ENCODE measurements around the gene CIAO2B. TPM values are rescaled to one million over a fixed set of nuclear protein-coding genes. Genes with fewer than 3 reads are reported as not detected.
"Not testable (repeated sequence)": the region's sequence is repeated elsewhere in the genome, so short reads cannot be mapped to it uniquely, and the experiment has no call there.

Gene CIAO2B
- total RNA-seq, 4 donors from 2014 or later, result 189 to 338 (median 264) TPM

DNA sequence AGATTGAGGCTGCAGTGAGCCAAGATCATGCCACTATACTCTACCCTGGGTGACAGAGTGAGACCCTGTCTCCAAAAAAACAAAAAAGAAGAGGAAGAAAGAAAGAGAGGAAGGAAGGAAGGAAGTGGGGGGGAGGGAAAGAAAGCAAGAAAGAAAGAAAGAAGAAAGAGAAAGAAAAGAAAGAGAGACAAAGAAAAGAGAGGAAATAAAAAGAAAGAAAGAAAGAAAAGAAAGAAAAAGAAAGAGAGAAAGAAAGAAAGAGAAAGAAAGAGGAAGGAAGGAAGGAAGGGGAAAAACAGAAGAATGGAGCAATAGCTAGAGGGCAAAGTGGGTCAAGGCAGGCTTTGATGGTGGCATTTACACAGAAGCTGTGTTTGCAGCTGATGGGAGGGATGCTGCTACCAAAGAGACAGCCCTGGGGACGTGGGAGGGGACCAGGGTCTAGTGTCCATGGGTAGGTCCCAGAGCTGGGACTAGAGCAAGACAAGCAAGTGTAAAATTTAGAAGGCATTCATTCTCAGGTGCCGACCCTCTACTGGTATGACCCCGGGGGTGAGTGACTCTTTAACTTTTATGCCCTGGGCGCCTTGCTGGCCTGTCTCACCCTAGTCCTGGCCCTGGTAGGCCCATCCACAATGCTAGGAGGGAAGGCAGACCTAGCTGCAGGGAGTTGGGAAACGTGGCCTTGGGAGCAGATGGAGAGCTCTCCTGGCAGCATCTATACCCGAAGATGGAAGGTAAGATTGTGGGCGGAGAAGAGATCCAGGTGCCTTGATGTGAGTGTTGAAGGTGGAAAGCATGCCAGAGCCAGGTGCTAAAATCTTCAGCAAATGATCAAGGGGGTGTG is 24.9 kb upstream of the CIAO2B start:
- ATAC-seq, result no peak
- in situ Hi-C loops (cut with MboI; ENCODE audit: low sequenced_read_pairs in 4 of 4), result no loop called here

DNA sequence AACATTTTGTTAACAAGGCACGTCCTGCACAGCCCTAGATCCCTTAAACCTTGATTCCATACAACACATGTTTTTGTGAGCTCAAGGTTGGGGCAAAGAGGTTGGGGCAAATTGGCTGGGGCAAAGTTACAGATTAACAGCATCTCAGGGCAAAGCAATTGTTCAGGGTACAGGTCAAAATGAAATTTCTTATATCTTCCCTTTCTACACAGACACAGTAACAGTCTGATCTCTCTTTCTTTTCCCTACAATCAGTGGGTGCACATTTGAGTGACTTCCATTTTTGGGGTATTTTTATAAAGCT is 21.9 kb upstream of the CIAO2B start:
- H3K36me3 ChIP-seq; H3K4me3 ChIP-seq; H3K27me3 ChIP-seq; in situ Hi-C loops (cut with MboI; ENCODE audit: low sequenced_read_pairs in 4 of 4); H3K27ac ChIP-seq; ATAC-seq; DNase-seq; H3K9me3 ChIP-seq; intact Hi-C loops (cut with DNase I; ENCODE audit: low total_unique reads): not testable (repeated sequence)
- peaks cover 45 to 53% of the 10 kb centered on the region in 2 donors for H3K4me1 ChIP-seq

More for the DNA sequence above, 24.9 kb upstream of the CIAO2B start:
- Histone ChIP-seq H3K4me1 (peaks cover 25 to 28% of the 10 kb centered on the region in 2 donors), H3K9me3 (no peaks in the 10 kb centered on the region), H3K4me3 (no peak overlapping the region), H3K27ac (peak overlapping the region; percentile 38 to 71 (median 41)), H3K36me3 (peaks cover 0 to 14% of the 10 kb centered on the region in 2 donors), H3K27me3 (no peaks in the 10 kb centered on the region)
- no peak for DNase-seq
- no peak for TF ChIP-seq POLR2A (IDR thresholded peaks at IDR 0.05)
- TF ChIP-seq, protein P1, sequence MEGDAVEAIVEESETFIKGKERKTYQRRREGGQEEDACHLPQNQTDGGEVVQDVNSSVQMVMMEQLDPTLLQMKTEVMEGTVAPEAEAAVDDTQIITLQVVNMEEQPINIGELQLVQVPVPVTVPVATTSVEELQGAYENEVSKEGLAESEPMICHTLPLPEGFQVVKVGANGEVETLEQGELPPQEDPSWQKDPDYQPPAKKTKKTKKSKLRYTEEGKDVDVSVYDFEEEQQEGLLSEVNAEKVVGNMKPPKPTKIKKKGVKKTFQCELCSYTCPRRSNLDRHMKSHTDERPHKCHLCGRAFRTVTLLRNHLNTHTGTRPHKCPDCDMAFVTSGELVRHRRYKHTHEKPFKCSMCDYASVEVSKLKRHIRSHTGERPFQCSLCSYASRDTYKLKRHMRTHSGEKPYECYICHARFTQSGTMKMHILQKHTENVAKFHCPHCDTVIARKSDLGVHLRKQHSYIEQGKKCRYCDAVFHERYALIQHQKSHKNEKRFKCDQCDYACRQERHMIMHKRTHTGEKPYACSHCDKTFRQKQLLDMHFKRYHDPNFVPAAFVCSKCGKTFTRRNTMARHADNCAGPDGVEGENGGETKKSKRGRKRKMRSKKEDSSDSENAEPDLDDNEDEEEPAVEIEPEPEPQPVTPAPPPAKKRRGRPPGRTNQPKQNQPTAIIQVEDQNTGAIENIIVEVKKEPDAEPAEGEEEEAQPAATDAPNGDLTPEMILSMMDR (IDR thresholded peaks at IDR 0.05 in 4 of 5, conservative IDR thresholded peaks at IDR 0.05 in 1 of 5), result no peak
- intact Hi-C loops (cut with DNase I; ENCODE audit: low total_unique reads), result no loop called here

DNA sequence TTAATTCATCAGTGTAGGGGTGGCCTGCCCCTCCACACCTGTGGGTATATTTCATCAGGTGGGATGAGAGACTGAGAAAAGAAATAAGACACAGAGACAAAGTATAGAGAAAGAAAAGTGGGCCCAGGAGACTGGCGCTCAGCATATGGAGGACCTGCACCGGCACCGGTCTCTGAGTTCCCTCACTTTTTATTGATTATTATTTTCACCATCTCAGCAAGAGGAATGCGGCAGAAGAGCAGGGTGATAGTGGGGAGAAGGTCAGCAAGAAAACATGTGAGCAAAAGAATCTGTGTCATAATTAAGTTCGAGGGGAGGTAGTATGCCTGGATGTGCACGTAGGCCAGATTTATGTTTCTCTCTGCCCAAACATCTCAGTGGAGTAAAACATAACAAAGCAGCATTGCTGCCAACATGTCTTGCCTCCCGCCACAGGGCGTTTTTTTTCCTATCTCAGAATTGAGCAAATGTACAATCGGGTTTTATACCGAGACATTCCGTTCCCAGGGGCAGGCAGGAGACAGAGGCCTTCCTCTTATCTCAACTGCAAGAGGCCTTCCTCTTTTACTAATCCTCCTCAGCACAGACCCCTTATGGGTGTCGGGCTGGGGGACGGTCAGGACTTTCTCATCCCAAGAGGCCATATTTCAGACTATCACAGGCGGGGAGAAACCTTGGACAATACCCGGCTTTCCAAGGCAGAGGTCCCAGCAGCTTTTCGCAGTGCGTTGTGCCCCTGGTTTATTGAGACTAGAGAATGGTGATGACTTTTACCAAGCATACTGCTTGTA is 21.4 kb upstream of the CIAO2B start:
- DNase-seq; H3K4me3 ChIP-seq; ATAC-seq; H3K36me3 ChIP-seq; intact Hi-C loops (cut with DNase I; ENCODE audit: low total_unique reads); in situ Hi-C loops (cut with MboI; ENCODE audit: low sequenced_read_pairs in 4 of 4); H3K9me3 ChIP-seq; H3K27me3 ChIP-seq: not testable (repeated sequence)
- Histone ChIP-seq H3K4me1 (peaks cover 43 to 53% of the 10 kb centered on the region in 2 donors), H3K27ac (peak overlapping the region in 3 of 4 donors; percentile 14 to 99 (median 19))

DNA sequence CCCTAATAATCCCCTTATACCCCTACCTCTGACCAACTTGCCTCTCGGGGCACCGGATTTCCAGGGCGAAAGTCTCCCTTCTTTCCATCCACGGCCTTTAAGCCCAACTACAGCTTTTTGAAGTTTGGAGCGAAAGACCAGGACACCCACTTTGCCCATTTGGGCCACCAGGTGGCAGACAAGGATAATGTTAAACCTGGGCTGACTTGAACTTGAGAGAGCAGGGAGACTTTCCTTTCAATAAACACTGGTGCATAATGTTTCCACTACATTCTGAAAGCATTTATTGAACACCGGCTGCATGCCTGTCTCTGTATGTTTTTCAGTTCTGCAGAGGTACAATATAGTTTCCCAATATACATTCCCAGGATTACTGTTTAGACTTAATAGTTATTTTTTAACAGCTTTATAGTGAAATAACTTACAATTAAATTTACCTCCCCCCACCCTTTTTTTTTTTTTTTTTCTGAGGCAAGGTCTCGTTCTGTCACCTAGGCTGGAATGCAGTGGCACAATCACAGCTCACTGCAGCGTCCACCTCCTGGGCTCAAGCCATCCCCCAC is 20.0 kb upstream of the CIAO2B start:
- ATAC-seq (peak; percentile 48 to 50), DNase-seq (peak; percentile 49 to 79)
- H3K27ac ChIP-seq, result peak overlapping the region; percentile 97 to 99 (median 97)
- intact Hi-C loops (cut with DNase I; ENCODE audit: low total_unique reads), result no loop called here
- H3K4me1 ChIP-seq, result peaks cover 47 to 51% of the 10 kb centered on the region in 2 donors
- H3K27me3 ChIP-seq, result no peaks in the 10 kb centered on the region
- TF ChIP-seq, protein P1 (IDR thresholded peaks at IDR 0.05 in 4 of 5, conservative IDR thresholded peaks at IDR 0.05 in 1 of 5), result peak; percentile 74 to 85 (median 81)
- TF ChIP-seq POLR2A (IDR thresholded peaks at IDR 0.05), result no peak
- H3K36me3 ChIP-seq, result no peaks in the 10 kb centered on the region
- in situ Hi-C loops (cut with MboI; ENCODE audit: low sequenced_read_pairs in 4 of 4), result no loop called here
- no peaks in the 10 kb centered on the region for H3K9me3 ChIP-seq
- H3K4me3 ChIP-seq, result no peak overlapping the region

DNA sequence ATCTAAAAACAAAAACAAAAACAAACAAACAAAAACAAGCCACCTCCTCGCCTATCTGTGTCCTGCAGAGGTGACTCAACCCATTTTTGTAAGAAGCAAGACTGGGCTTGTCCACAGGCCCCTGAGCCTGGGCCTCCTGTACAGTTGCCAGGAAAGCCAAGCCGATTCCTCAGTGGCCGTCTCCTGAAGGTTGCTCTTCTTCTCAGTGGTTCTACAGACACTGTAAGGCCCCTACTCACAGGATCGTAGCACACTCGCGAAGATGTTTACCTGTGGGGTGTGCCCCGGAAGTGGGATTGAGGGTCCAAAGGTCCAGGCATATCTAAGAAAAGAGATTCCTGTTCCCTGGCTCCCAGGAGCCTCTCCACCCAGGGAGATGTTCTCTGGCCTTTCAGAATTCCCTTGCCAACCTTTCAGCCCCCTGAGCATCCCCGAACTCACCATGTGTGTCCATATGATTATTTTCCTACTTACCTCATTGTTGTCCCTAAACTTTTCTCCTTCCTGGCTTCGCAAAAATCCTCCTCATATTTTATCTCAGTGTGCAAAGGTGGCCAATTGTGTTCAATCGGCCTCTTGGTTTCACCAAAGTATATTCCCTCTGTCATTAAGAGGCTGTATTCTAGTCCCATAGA is 19.4 kb upstream of the CIAO2B start:
- H3K4me1 ChIP-seq, result peaks cover 49 to 51% of the 10 kb centered on the region in 2 donors
- ATAC-seq (peak; percentile 19 to 38), DNase-seq (peak in 1 of 2 donors; percentile 67)
- H3K27ac ChIP-seq, result peak overlapping the region; percentile 97 to 99 (median 97)
- H3K36me3 ChIP-seq, result no peaks in the 10 kb centered on the region
- intact Hi-C loops (cut with DNase I; ENCODE audit: low total_unique reads) (no loop called here), in situ Hi-C loops (cut with MboI; ENCODE audit: low sequenced_read_pairs in 4 of 4) (no loop called here)
- no peak overlapping the region for H3K4me3 ChIP-seq
- H3K9me3 ChIP-seq, result no peaks in the 10 kb centered on the region
- no peaks in the 10 kb centered on the region for H3K27me3 ChIP-seq
- TF ChIP-seq, protein P1 (IDR thresholded peaks at IDR 0.05 in 4 of 5, conservative IDR thresholded peaks at IDR 0.05 in 1 of 5), result no peak
- TF ChIP-seq POLR2A (IDR thresholded peaks at IDR 0.05), result no peak

All from gastrocnemius medialis (tissue), 4 donors.